GM18502 (cell line): ENCODE results near the gene MISFA.
"Not testable (repeated sequence)": the region's sequence is repeated elsewhere in the genome, so short reads cannot be mapped to it uniquely, and the experiment has no call there.

Experiments used
- ATAC-seq: cut with Tn5 transposase; IDR thresholded peaks from one replicate; pipeline ENCODE4 v1.9.1; 2021; ENCODE audit warnings: mild to moderate bottlenecking; ENCODE audit not compliant: unreplicated experiment, poor library complexity

MISFA gene

GRCh38 chr11:18615628-18616392 lies 16.2 kb downstream of the MISFA start:
- peak; percentile 95 for ATAC-seq

- ATAC-seq: peak; percentile 40
These were observed 18.2 kb downstream of the MISFA start for GRCh38 chr11:18617688-18618341.

- ATAC-seq: no peak
These were observed 18.9 kb downstream of the MISFA start for GRCh38 chr11:18618342-18619025.

GRCh38 chr11:18623707-18624106 lies 24.1 kb downstream of the MISFA start:
- no peak for ATAC-seq

- no peak for ATAC-seq
These were observed 24.6 kb downstream of the MISFA start for GRCh38 chr11:18624161-18624560.

- ATAC-seq: no peak
These were observed 33.3 kb downstream of the MISFA start for GRCh38 chr11:18632841-18633240.

GRCh38 chr11:18633256-18634139 lies 33.9 kb downstream of the MISFA start:
- ATAC-seq: peak; percentile 62

- ATAC-seq: peak; percentile 96
These were observed 34.8 kb downstream of the MISFA start, which contains the start of gene SPTY2D1 for GRCh38 chr11:18634140-18635032. SPTY2D1 (minus strand) TSS chr11:18634342; CDS start chr11:18634257, 85 bp downstream.

- no peak for ATAC-seq
These were observed 42.1 kb downstream of the MISFA start for GRCh38 chr11:18641677-18642076.

- ATAC-seq: not testable (repeated sequence)
These were observed 43.4 kb downstream of the MISFA start for GRCh38 chr11:18643034-18643433.

- ATAC-seq: no peak
These were observed 50.8 kb downstream of the MISFA start for GRCh38 chr11:18650353-18650752.

- no peak for ATAC-seq
These were observed 51.4 kb downstream of the MISFA start for GRCh38 chr11:18650859-18651557.
